Stimulated activated CD8-positive, alpha-beta memory T cell treated with anti-CD3 and anti-CD28 coated beads, Interleukin-12 subunit alpha, Interleukin-12 subunit beta, amount 100 ng/mL, for 24 hours (primary cell): ENCODE measurements around the gene KCNE4.

Experiments
- DNase-seq: peaks from one replicate; pipeline ENCODE4 v3.0.0-alpha.2; 2020; ENCODE audit errors: extremely low read depth

Gene KCNE4

GRCh38 chr2:223051693-223052289 is at the start of gene KCNE4:
KCNE4 (plus strand) TSS chr2:223052190; CDS start chr2:223052831, 641 bp downstream.
- DNase-seq, result no peak

DNA sequence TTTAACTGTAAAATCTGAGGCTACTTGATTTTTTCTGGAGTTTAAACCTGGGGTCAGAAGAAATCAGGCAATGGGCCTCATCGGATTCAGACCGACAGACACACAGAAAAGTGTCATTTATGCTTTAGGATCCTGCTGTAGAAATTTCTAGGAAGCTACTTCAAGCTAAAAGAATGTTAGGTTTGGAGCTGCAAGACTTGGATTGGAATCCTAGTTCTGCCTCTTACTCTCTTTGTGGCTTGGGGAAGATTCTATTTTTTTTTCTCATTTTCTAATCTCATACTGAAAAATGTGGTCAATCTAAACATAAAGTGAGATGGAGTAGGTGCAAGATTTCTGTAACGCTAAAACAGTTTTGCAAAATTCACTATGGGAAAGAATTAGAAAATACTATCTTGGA is 48.8 kb upstream of the KCNE4 start:
- DNase-seq, result no peak

DNA sequence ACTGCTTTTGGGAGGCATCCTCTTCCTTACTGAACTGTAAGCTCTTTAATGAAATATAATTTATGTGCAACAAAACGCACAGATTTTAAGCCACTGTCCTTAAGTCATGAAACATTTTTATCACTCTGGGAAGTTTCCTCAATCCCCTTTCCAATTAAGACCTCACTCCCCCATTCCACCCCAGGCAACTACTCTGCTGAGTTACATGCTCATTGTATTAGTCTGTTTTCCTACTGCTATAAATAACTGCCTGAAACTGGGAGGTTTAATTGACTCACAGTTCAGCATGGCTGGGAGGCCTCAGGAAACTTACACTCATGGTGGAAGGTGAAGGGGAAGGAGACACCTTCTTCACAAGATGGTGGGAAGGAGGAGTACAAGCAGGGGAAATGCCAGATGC is 46.5 kb upstream of the KCNE4 start:
- no peak for DNase-seq

GRCh38 chr2:223007531-223007930 is 44.5 kb upstream of the KCNE4 start:
- no peak for DNase-seq

DNA sequence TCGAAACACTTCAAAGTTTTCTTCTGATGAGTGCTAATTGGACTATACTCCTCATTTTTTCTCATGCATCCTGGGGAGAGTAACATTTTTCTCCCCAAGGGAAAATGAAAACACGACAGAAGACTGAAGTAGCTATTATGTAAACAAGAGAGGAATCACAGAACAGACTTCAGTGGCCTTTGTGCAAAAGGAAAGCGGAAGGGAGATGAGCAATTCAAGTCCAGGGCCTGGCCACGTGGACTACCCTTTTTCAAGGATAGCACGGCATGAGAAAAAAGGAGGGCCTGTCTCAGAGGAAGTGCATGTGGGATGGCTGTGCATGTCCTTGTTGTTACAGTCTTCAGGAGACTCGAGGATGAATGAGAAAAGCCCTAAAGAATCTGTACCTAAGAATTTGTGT is 43.8 kb upstream of the KCNE4 start:
- DNase-seq, result no peak

DNA sequence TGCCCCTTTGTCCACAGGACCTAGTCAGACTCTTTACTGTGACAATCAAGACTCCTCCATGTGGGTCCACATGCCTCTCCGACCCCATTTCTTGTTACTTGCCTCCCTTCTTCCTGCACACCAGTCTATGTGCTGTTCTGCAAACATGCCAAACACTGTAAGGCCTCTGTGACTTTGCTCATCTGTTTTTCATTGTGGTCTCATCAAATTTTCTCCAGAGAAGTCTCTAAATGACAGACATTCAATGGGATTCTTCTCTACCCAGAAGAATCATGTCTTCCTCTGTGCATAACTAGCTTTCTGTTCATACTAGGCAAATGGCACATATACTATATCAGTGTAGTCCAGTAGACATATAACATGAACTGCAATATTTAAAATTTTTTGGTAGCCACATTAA is 43.0 kb upstream of the KCNE4 start:
- DNase-seq, result no peak

- no peak for DNase-seq
These were observed 41.3 kb upstream of the KCNE4 start for GRCh38 chr2:223010641-223011040.

DNA sequence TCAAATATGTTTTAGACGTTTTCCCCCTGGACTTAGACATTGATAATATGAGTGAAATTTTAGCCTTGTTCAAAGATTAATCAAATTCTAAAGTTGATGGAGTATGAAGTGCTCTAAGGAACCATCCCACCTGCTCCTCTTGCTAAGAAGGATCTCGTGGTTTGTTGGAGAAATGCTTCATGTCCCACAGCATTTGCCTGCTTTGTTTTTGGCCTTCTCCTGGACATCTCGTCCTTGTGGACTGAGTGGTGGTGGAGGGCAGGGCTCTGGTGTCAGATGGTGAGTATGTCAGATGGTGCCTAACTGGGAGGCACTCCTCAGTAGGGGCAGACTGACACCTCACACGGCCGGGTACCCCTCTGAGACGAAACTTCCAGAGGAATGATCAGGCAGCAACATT is 39.7 kb upstream of the KCNE4 start:
- no peak for DNase-seq

- no peak for DNase-seq
These were observed 32.5 kb upstream of the KCNE4 start for GRCh38 chr2:223019390-223019930.

- DNase-seq, result no peak
These were observed 31.8 kb upstream of the KCNE4 start for GRCh38 chr2:223019987-223020717.

DNA sequence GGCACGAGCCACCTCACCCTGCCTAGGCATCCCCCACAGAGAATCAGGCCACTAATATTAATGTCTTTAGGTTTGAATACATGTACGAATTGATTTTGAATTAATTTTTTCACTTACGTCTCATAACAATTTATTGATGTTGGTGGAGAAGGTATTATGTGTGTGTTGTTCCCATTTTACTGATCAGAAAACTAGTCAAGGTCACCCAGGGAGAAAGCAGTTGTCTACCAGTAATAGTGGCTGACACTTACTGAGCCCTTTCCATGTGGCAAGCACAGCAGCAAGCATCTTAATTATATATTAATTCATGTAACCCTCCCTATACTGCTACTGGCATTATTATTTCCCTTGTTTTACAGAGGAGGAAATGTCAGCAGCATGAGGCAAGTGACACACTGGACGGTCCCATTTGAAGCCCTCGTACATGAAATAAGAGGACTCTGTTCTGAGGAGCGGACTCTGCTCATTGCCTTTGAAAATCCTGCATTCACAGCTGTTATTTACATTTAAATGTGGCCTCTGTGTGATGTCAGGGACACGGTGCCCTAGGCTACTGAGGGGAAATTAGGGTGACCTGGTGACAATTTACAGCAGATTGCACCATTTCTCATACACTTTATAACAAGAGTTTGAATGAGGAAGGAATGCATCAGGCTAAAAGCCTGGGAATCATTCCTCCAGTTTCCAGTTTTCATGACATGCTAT is 30.9 kb upstream of the KCNE4 start:
- DNase-seq, result no peak

- DNase-seq, result no peak
These were observed 25.5 kb upstream of the KCNE4 start for GRCh38 chr2:223026357-223027110.

GRCh38 chr2:223027442-223027841 is 24.5 kb upstream of the KCNE4 start:
- DNase-seq, result no peak

GRCh38 chr2:223029287-223029686 is 22.7 kb upstream of the KCNE4 start:
- DNase-seq, result no peak

- no peak for DNase-seq
These were observed 19.5 kb upstream of the KCNE4 start for GRCh38 chr2:223032187-223033142.

GRCh38 chr2:223034221-223034975 is 17.6 kb upstream of the KCNE4 start:
- DNase-seq, result no peak

DNA sequence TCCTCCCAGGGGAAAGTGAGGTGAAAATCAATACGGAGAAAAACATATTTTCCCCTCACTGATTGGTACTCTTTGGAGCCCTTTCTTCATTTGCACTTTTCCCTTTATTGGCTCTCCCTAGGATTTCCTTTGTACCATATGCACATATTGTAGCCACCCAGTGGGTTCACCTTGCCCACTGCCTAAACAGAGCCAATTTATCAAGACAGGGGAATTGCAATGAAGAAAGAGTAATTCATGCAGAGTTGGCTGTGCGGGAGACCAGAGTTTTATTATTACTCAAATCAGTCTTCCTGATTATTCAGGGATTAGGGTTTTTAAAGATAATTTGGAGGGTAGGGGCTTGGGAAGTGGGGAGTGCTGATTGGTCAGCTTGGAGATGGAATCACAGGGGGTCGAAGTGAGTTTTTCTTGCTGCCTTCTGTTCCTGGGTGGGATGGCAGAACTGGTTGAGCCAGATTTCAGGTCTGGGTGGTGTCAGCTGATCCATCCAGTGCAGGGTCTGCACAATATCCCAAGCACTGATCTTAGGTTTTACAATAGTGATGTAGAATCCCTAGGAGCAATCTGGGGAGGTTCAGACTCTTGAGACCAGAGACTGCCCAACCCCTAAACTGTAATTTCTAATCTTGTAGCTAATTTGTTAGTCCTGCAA is 15.1 kb upstream of the KCNE4 start:
- no peak for DNase-seq

DNA sequence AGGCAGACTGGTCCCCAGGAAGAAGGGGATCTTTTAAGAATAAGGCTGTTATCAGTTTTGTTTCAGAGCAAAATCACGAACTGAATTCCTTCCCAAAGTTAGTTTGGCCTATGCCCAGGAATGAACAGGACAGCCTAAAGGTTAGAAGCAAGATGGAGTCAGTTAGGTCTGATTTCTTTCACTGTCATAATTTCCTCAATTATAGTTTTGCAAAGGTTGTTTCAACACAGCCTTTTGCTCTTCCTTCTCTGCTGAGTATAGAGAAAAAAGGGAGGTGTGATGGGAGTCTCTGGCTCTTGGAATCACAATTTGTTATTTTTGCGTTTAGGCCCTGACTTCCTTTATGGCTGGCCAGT is 14.6 kb upstream of the KCNE4 start:
- DNase-seq, result no peak

DNA sequence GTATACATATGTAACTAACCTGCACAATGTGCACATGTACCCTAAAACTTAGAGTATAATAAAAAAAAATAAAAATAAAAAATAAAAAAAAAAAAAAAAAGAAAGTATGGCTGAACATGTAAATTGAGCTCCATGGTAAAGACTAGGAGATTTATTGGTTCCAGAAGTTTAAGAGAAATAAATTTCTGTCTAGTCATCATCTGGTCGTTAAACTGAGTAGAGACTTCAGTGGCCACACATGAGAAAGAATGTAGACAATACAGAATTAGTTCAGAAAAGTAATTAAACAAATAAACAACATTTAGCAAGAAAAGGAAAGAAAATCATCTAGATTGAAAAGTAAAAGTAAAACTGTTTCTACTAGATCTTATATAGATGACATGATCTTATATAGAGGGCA is 12.4 kb upstream of the KCNE4 start:
- no peak for DNase-seq

GRCh38 chr2:223040527-223040926 is 11.5 kb upstream of the KCNE4 start:
- DNase-seq, result no peak
